Measurements from ENCODE around the gene NTM.
"Not testable (repeated sequence)": the region's sequence is repeated elsewhere in the genome, so short reads cannot be mapped to it uniquely, and the experiment has no call there.

Gene NTM

GRCh38 chr11:131370090-131370751, at the start of gene NTM:
NTM (plus strand) TSS chr11:131370615.
- DNase-seq (ENCODE audit: low read depth, low spot score) = no peak

DNA sequence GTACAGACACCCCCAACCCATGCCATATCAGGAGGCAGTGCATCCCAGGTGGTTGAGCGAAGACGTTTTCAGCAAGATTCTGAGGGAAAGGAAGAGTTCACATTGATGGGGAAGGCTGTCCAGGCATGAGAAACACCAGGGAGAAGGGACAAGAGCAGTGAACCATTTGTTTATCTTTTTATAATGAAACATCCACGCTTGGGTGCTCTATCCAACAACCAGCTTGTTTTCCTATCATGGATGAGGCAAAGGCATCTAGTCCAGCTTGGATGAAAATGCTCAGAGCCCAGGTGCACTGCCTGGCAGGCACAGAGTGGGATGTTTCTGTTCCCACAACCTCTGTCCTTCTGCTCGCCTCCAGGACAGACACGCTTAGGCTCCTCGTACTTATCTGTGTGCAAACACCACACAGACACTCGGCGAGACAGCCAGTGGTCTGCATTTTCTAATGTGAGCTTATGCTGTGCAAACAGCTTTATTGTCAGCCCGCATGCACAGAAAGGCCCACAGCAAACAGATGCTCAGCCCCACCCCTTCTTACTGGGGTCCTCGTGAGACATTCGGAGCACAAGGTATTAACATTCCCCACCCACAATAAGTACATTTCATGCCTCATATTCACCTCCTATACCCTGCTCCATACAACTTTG, 45.4 kb upstream of the NTM start:
- no peak for DNase-seq (ENCODE audit: low read depth, low spot score)

DNA sequence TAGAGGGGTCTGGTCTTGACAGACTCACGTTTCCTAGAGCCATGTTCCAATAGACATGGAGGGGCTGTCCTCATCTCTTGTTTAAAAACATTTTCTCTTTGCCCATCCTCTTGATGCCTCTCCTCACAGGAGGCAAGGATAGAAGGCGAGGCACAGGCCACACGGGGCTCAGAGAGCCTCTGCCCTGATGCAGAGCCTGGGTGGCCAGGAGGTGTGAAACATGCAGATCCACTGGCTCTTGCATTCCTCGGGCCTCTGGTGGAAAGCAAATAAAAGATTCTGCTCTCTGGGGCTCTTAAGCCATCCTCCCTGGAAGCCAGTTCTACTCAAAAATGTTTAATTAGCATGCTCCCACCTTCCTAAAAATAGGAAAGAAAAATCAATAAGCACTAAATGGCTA, 43.6 kb upstream of the NTM start:
- DNase-seq (ENCODE audit: low read depth, low spot score) = no peak

DNA sequence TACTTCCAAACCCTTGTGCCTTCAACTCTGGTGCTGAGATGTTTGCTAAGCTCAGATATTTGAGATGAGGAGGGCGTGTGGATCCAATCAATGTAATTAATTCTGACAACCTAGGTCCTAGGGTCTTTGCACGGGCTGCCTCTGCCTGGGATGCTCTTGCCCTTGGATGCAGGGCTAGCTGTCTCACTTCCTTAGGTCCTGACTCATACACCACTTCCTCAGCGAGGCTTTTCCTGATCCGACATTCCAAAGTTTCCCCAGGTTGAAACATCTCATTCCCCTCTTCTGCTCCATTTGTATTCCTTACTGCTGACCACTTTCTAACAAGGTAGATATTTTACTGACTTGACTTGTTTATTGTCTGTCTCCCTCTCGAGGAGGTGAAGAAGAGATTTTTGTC, 43.0 kb upstream of the NTM start:
- no peak for DNase-seq (ENCODE audit: low read depth, low spot score)

GRCh38 chr11:131328843-131329242, 41.6 kb upstream of the NTM start:
- DNase-seq (ENCODE audit: low read depth, low spot score) = no peak

DNA sequence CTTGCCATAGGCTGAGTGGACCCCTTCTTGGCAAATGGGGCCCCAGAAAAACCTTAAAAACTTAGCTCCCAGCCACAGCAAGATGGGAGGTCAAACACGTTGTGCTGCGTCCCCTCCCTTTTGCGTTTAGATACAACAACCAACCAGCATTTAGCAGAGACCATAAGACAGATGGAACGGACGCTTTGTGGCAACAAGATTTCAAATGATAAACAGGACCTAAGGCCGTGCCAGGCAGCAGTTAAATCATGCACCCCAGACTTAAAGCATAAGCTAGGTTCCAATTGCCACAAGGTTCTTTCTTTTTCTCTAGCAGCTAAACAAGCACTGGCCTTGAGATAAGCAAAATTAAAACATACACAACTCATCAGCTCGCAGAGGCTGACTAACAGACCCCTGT, 39.4 kb upstream of the NTM start:
- no peak for DNase-seq (ENCODE audit: low read depth, low spot score)

- no peak for DNase-seq (ENCODE audit: low read depth, low spot score)
Measured at GRCh38 chr11:131331546-131331945, 38.9 kb upstream of the NTM start.

DNA sequence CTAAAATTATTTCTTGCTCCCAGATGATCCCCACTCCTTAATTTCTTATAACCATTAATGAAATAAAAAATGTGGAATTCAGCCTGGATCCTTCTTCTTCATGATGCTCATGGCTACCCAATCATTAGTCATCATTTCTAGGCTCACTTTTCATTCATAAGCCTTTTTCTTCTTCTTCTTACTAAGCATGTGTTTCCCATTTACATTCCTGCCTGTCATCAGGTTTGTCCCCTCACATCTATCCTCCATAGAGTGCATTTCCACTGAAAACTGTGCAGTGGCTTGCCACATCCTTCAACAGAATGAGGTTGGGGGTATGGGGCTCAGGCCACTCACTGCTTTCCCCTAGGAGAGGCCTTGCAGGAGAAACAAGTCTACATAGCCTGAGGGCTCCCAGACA, 35.8 kb upstream of the NTM start:
- no peak for DNase-seq (ENCODE audit: low read depth, low spot score)

- not testable (repeated sequence) for DNase-seq (ENCODE audit: low read depth, low spot score)
Measured at GRCh38 chr11:131341900-131342299, 28.5 kb upstream of the NTM start.

DNA sequence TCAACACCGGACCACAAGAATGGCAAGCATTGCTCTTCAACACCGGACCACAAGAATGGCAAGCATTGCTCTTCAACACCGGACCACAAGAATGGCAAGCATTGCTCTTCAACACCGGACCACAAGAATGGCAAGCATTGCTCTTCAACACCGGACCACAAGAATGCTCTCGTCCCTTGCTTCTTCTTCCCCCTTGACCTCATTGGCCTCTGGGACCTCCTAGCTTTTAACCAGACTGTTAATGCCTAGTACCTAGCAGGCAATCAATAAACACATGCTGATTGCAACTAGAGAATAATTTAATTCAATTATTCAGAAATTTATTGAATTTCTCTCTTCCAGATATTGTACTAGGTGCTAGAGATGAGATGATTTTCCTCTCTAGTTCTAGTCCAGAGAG, 28.0 kb upstream of the NTM start:
- DNase-seq (ENCODE audit: low read depth, low spot score) = not testable (repeated sequence)

DNA sequence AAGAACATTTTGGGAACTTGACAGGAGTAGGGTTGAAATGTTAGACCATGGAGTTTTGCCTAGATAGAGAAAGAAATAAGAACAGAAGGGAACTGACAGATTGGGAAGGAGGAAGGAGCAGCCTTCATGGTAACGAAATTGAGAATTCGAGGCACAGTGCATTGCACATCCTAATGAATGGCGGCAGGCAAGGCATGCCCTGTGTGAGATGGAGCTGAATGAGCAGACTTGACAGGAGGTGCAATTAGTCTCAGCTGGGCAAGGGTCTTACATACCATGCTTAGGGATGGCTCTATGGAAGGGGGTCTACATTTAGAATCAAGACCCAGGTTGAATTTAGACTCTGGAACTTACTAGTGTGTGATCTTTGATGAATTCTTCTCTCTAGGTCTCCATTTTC, 25.0 kb upstream of the NTM start:
- DNase-seq (ENCODE audit: low read depth, low spot score) = no peak

- DNase-seq (ENCODE audit: low read depth, low spot score) = no peak
Measured at GRCh38 chr11:131349368-131350086, 20.9 kb upstream of the NTM start.

GRCh38 chr11:131350872-131351271, 19.5 kb upstream of the NTM start:
- no peak for DNase-seq (ENCODE audit: low read depth, low spot score)

- DNase-seq (ENCODE audit: low read depth, low spot score) = no peak
Measured at GRCh38 chr11:131351848-131352247, 18.6 kb upstream of the NTM start.

DNA sequence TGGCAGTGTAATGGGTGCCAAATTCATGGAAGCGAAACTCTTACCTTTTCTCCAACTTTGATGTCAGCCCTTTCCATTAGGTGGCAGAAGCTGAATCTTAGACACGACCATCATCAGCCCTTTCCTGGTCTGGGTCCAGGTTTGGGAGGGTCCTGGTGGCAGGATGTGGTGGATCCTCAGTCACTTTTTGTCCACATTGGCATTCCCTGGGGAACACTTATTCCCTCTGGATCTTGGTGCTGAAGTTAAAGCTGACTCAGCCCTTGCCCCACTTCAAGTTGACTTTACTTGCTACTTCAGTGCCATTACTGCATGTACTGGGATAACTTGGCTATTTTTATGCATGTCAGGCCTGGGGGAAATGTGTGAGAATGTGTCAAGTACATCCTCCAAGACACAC, 16.6 kb upstream of the NTM start:
- DNase-seq (ENCODE audit: low read depth, low spot score) = no peak

- no peak for DNase-seq (ENCODE audit: low read depth, low spot score)
Measured at GRCh38 chr11:131354251-131354701, 16.1 kb upstream of the NTM start.

DNA sequence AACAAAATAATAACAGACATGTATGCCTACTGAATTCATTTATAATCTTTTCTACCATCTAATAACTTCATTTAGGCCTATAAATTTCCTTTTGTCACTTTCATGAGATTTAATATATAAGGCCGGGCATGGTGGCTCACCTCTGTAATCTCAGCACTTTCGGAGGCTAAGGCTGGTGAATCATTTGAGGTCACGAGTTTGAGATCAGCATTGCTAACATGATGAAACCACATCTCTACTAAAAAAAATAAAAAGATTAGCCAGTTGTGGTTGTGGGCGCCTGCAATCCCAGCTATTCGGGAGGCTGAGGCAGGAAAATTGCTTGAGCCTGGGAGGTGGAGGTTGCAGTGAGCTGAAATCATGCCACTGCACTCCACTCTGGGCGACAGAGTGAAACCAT, 14.2 kb upstream of the NTM start:
- DNase-seq (ENCODE audit: low read depth, low spot score) = no peak

GRCh38 chr11:131365329-131365930, 5.0 kb upstream of the NTM start:
- DNase-seq (ENCODE audit: low read depth, low spot score) = no peak

GRCh38 chr11:131370901-131371790, 731 bp downstream of the NTM start:
- no peak for DNase-seq (ENCODE audit: low read depth, low spot score)

GRCh38 chr11:131371791-131372104, 1.3 kb downstream of the NTM start:
- DNase-seq (ENCODE audit: low read depth, low spot score) = no peak

- no peak for DNase-seq (ENCODE audit: low read depth, low spot score)
Measured at GRCh38 chr11:131372234-131372962, 2.0 kb downstream of the NTM start.

Measured in activated CD4-positive, CD25-positive, alpha-beta regulatory T cell treated with anti-CD3 and anti-CD28 coated beads, Interleukin-2, amount 50 U/mL, for 16 hours (primary cell).